NB4 (cell line): ENCODE data around the gene MAT1A.
"Not testable (repeated sequence)": the region's sequence is repeated elsewhere in the genome, so short reads cannot be mapped to it uniquely, and the experiment has no call there.

Source experiments
- DNase-seq: peaks from one replicate; pipeline ENCODE4 v3.0.0; 2010; ENCODE audit warnings: low read depth
- H3K4me3 ChIP-seq: one replicate; pipeline ENCODE4 v1.5.1; 2011; ENCODE audit warnings: mild to moderate bottlenecking, low read depth, low read length, moderate library complexity

Gene MAT1A

DNA sequence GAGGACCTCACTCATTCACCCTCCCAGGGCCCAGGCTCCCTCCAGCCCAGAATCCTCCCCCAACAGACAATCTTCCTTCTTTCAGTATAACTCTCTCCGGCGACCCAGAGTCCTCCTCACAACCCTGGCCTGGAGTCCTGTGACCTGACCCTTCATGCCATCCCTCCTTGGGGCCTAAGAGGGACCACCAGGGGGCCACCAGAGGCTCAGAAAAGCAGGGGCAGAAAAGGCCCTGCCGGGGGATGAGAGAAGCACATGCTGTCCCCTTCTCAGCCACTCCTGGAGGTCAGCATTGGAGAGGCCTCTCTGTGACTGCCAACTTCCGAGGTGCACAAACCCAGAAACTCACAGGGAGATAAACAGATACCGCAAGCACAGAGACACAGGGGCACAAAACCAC is 53.0 kb downstream of the MAT1A start:
- DNase-seq, H3K4me3 ChIP-seq: not testable (repeated sequence)

DNA sequence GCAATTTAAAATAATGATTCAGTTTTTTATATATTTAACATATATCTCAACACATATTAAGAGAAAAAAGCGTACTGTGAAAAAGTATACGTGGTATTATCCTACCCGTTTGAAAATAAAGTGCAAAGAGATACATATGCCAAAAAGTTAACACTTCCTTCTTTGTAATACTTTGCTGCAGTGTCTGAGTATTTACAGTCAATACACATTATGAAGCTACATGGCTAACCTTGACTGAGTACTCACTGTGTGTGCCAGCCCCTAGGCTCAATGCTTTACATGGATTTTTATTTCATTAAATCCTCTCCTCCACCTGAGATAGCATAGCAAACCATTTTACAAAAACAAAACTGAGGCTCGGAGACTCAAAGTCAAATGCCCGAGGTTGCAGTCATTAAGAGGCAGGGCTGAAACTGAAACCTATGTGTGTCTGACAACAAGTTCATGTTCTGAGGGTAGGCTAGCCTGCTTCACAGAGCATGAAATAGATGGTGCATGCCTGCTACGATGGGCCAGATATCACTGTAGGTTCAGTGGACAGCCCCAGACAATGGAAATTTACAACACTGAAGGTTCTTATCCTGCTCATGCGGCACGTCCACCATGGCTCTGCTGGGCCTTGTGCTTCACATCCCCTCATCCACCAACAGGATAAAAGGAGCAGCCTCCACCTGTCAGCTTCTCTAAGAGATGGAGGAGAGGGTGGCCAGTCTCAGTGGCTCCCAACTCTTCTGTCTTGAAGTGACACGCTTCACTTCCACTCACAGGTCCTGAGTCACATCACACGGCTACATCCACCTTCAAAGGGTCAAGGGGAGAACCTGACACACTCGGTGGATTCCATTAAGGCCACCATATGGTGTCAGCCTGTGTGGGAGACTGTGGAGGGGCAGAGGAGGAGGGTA is 54.9 kb downstream of the MAT1A start:
- DNase-seq, H3K4me3 ChIP-seq: not testable (repeated sequence)

DNA sequence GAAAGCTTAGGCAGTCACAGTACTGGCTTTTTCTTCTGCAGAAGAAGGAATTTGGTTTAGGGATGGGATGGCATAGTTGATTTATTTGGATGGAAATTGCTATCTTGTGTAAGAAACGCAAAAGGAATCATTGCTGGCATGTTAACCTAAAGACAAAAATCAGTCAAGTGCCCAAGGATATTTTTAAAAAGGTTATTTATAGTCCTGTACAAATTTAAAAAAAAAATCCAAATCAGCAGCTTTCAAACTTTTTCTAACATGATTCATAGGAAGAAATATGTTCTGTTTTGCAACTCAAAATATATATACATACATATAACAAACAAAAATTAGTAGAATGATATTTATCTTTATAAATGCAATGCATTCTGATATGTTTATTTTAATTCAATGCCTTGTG is 55.6 kb downstream of the MAT1A start:
- DNase-seq, H3K4me3 ChIP-seq: not testable (repeated sequence)

DNA sequence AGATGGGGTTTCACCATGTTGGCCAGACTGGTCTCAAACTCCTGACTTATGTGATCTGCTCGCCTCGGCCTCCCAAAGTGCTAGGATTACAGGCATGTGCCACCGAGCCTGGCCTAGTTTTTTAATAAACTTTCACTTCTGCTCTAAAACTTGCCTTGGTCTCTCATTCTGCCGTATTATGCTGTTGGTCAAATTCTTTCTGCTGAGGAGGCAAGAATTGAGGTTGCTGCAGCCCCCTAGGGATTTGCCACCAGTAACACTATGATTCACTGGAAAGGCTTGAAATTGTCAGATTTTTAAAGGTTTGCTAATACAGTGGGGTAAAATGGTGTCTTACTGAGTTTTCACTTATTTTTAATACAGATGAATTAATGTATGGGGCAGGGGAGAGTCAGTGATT is 62.7 kb downstream of the MAT1A start:
- not testable (repeated sequence) for DNase-seq, H3K4me3 ChIP-seq

DNA sequence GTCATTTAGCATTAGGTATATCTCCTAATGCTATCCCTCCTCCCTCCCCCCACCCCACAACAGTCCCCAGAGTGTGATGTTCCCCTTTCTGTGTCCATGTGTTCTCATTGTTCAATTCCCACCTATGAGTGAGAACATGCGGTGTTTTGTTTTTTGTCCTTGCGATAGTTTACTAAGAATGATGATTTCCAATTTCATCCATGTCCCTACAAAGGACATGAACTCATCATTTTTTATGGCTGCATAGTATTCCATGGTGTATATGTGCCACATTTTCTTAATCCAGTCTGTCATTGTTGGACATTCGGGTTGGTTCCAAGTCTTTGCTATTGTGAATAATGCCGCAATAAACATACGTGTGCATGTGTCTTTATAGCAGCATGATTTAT is 66.4 kb downstream of the MAT1A start:
- not testable (repeated sequence) for H3K4me3 ChIP-seq, DNase-seq
